GM21528 (cell line): Measurements from ENCODE around the gene UFC1.

Experiments
- ATAC-seq: cut with Tn5 transposase; IDR thresholded peaks from one replicate; pipeline ENCODE4 v1.9.1; 2021; ENCODE audit warnings: mild to moderate bottlenecking, moderate library complexity; ENCODE audit not compliant: unreplicated experiment, low FRiP score

The UFC1 gene

GRCh38 chr1:161188381-161188780 is 34.6 kb downstream of the UFC1 start:
- ATAC-seq = no peak

DNA sequence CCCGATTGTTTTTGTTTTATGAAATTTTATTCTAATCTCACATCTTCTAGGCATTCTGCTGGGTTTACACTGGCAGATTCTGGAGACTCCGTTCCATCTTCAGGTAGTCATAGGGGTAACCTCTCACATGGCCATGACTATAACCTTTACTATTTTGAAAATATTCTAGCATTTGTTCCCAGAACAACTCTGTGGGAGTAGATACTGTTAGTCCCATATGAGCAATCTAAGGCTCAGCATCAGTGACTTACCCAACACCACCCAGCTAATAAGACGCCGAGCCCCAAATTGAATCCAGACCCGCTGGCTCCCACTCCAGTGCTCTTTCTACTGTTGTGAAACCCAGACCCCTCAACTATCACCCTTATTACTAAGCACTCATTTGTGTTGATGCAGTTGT is 35.3 kb downstream of the UFC1 start:
- ATAC-seq = no peak

DNA sequence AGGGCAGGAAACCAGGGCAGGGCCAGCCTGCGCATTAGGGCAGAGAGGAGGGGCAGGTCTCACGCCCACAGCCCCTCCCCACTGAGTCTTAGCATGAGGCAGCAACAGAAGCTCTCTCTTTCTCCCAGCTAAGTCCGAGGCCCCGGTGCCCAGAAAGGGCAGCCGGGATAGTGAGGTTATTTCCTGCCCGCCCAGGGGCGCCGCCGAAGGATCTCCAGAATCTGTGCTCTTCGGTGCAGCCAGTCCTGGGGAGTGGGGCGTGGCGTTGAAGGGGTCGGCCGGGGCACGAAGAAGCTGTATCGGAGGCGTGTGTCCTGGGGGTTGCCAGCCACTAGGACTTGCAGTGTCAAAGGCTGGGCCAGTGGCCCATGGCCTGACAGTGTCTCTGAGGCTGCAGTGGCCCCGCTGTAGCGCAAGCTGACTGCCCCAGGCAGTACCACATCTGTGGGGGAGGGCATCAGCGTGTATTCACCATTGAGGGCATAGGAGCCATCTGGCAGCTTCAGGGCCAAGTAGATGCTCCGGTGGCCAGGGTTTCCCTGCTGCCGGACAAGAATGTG is 37.3 kb downstream of the UFC1 start:
- no peak for ATAC-seq

DNA sequence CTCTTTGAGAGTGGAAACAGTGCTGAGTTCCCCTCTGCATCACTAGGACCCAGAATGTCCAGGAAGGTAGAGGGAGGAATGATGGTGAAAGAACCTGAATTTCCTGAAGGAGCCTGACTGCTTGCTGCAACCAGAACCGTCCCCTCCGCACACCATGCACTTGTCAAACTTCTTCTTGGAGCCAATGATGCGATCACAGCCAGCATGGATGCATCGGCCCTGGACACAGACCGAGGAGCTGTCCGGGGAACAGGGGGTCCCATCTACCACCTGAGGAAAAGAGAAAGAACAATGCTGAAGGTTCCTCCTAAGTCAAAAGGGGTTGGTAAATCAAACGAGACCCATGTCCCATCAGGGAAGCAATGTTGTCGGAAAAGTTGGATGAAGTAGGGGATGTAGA is 38.2 kb downstream of the UFC1 start:
- no peak for ATAC-seq

DNA sequence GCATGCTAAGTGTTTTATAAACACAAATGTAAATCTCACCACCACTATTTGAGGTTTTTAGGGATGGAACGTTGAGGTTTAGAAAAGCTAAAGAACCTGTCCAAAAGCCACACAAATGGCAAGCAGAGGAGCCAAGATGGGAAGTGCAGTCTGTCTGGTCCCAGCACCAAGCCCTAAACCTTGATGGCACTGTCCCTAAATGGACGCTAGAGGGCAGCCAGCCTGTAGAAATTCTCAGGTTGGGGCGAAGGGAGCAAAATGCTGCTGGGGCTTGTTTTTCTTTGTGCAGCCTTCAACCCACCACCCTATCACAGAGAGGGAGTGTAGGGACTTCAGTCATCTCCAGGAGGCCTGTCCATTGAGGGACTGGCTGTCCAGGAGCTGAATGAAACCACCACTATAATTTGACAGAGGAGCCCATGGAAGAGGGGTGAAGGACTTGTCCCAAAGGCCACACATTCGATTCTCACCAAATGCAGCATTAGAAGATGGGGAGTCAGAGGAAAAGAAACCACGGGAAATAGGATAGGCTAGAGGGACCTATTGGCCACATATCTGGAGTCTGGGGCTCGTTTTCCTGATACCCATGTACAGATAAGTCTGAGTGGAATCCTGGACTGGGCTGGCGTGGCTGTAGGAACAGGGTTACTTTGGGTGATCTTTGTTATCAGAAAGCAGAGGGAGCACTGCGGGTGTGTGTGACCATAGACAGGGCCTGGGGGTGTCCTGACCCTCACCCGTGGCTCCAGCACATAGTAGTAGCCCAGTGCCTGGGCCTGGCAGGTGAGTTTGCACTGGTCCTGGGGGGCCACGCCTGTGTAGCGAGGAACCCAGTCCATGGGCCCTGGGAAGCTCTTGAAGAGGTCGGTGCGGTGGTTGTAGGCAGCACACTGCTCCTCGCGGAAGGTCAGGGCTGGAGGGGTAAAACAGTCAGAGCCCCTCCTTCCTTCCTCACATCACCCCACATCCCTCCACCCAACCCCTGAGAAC is 39.0 kb downstream of the UFC1 start:
- no peak for ATAC-seq

- ATAC-seq = no peak
Observed at GRCh38 chr1:161193561-161194235, 39.9 kb downstream of the UFC1 start.

DNA sequence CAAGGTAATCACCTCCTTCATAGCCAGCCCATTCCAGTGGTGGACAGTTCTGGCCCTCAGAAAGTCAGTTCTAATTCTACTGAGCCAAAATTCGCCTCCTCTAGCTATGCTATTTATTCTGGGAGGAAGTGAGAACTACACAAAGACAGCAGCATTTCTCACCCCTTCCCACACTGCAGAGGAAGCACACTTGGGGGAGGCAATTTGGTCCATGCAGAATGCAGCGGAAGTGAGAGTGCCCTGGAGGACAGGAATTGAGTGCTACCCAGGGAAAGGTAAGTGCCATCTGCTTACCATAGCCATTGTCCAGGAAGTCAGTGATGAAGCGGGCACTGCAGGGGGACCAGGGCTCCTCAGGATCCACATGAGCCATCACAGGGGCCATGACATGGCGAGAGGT is 41.4 kb downstream of the UFC1 start:
- ATAC-seq = peak; percentile 58

GRCh38 chr1:161196111-161196510 is 42.3 kb downstream of the UFC1 start:
- no peak for ATAC-seq

DNA sequence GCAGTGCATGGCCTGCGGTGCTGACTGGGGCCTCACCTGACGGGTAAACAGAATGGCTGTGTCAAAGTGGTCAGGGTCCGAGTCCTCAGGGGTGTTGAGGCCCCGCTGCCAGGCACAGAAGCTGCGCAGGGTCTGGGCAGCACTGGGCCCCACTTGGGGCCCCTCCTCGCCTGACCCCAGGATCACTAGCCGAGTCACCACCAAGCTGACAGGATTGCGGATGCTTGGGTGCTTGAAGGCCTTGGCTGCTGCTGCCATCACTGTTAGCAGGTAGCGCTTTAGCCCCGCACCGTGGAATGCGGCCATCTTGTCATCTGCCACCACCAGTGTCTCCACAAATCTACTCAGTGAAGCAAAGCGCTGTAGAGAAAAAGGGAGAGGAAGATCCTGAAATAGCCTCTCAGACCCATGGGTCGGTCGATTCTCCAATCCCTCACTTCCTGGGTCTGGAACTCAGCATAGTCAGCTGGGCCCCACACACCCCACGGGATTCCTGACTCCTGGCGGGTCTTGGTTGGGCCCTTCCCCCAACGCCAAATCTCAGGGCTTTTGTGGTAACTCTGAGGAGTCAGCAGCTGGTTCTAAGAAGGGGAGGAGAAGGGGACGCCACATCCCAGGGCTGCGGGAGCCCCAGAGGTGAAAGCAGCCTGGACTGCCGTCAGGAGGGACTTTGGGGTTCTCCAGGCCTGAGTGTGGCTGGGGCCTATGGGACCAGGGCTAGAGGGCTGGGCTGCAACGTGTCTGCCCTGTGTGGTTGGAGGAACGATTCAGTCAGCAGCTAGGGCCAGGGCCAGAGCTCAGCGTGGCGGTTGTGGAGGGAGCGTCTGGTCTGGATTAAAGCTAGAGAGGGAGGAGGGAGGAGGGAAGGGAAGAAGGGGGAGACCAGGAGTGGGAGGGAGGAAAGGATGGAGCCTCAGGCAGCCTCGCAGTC is 43.0 kb downstream of the UFC1 start:
- ATAC-seq = no peak

DNA sequence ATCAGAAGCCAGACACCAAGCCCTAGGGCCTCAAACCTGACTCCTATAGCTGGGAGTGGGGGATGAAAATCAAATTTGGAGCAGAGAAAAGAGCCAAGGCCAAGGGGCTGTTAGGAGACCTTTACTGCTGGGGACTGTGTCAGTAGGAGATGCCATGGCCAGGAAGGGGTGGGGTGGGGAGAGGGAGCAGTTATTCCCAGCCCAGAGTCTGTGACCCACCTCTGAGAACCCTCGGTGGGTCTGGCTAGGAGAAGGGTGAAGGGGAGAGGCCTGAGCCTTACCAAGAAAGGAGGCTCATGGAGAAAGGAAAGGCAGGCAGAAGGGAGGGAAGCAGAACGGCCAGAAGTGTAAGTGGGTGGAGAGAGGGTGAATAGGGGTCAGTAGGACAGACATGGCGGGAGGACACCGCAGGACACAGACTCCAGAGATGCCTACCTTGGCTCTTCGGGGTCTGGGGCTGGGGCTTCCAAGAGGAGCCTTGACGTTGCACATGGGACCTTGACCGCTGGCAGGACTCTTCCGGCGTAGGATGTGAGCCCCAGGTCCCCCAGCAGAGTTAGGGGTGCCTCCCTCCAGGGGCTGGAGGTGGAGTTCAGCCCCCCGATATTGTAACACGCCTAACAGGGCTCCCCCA is 43.9 kb downstream of the UFC1 start:
- no peak for ATAC-seq

GRCh38 chr1:161198194-161198896 is 44.6 kb downstream of the UFC1 start:
- no peak for ATAC-seq

DNA sequence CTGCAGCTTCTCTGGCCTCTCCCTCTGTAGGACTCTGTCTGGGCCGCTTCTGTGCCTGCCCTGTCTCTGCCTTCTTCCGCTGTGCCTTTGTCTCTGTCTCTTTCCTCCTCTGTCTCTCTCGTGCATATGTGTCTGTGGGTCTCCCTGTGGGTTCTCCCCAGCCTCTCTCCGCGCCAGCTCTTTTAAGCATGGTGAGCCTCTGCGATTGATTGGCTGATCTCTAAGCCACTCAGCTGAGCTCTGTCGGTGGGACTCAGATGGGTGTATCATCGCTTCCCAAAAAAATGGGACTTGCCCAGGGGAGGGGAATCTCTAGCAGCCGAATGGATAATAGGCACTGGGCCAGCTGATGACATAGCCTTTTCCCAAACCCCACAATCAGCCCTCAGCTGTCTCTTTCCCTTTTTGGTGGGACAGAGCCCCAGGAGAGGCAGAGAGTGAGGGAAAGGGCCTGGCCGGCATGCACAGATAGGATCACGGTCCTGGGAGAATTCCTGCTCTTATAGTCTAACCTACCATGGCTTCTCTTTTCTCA is 45.2 kb downstream of the UFC1 start, which contains the start of gene ADAMTS4:
ADAMTS4 (minus strand) TSS at position 158 of the 535 bp plus-strand sequence. CDS start 427 bp downstream, outside the sequence.
- no peak for ATAC-seq

- no peak for ATAC-seq
Observed at GRCh38 chr1:161199506-161200139, 45.8 kb downstream of the UFC1 start.

- ATAC-seq = no peak
Observed at GRCh38 chr1:161200421-161200991, 46.7 kb downstream of the UFC1 start.

DNA sequence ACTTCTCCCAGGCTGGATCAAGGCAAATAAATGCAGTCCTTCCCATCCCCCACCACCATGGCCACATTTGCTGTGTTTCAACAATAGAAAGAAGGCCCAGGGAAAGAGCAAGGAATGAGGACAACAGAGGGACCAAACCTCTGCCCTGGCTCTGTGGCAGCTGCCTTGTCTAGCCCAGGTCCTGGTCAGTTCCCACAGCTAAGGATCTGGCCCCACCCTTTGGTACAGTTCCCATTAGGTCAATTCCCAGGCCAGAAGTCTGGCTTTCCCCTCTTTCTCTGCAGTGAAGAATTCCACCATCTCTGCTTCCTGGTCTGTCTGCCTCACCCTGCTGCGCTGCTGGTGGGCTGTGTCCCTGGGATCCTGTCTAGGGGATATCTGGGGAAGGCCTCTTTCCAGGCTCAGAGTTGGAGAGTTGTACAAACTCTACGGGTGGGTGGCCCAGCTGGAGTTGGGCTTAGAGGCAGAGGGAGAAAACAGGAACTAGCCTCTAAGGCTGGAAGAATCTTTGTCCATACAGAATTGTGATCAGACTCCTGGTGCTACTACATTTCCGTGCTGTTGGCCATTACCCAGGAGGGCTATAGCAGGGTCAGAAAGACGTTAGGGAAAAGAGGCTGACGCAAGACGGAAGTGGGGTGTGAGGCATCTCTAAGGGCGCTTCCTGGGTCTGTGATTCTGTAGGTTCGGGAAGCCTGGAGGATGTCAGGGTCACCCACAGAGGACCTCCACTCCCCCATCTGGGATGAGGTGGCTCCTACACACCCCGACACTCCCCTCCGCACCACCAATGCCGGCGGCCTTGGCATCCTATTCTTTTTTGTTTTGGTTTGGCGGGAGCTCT is 47.4 kb downstream of the UFC1 start:
- ATAC-seq = no peak

GRCh38 chr1:161201836-161202712 is 48.3 kb downstream of the UFC1 start, which contains the start of gene NDUFS2:
TSS of gene NDUFS2 (plus strand) at chr1:161202367. CDS start at chr1:161202386, 19 bp downstream.
- peak; percentile 93 for ATAC-seq
